ENCODE results near the gene FAM234A. TPM values are rescaled to one million over a fixed set of nuclear protein-coding genes. Genes with fewer than 3 reads are reported as not detected.
"Not testable (repeated sequence)": the region's sequence is repeated elsewhere in the genome, so short reads cannot be mapped to it uniquely, and the experiment has no call there.

FAM234A gene
- total RNA-seq, 2 donors from 2014 or later, result 20.8 to 21.2 TPM

DNA sequence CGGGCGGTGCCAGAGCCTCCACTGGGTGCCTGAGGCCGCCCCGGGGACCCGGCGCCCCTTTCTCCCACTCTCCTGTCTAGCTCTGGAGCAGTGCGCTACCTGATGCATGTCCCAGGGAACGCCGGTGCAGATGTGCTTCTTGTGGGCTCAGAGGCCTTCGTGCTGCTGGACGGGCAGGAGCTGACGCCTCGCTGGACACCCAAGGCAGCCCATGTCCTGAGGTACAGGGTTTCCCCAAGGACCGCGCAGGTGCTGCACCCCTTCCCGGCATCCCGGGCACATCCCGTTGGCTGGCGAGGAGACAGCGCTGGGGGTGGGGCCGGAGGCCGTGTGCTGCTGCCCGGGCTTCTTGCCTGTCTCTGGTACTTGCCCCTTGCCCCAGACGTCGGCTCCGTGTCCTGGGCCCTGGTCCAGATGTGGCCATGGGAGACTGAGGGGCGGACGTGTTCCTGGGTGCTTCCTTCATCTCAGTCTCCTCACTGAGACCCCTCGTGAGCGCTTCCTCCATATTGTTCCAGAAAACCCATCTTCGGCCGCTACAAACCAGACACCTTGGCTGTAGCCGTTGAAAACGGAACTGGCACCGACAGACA, 28.7 kb downstream of the FAM234A start:
- no peaks in the 10 kb centered on the region for H3K9me3 ChIP-seq (ENCODE audit: control insufficient read depth, low read length, poor library complexity, severe bottlenecking)
- peaks cover 5% of the 10 kb centered on the region for H3K36me3 Mint-ChIP-seq (ENCODE audit: low read depth)
- ATAC-seq, result no peak
- peaks cover 2% of the 10 kb centered on the region for H3K4me1 Mint-ChIP-seq
- DNase-seq, result no peak
- no peak overlapping the region for H3K4me3 Mint-ChIP-seq
- H3K27me3 Mint-ChIP-seq, result no peaks in the 10 kb centered on the region
- H3K27ac Mint-ChIP-seq, result no peak overlapping the region

- no peak overlapping the region for H3K4me3 Mint-ChIP-seq
- H3K27ac Mint-ChIP-seq, result no peak overlapping the region
- ATAC-seq (no peak), DNase-seq (no peak)
- peaks cover 2% of the 10 kb centered on the region for H3K4me1 Mint-ChIP-seq
- H3K36me3 Mint-ChIP-seq (ENCODE audit: low read depth), result peaks cover 5% of the 10 kb centered on the region
- H3K27me3 Mint-ChIP-seq, result no peaks in the 10 kb centered on the region
- H3K9me3 ChIP-seq (ENCODE audit: control insufficient read depth, low read length, poor library complexity, severe bottlenecking), result no peaks in the 10 kb centered on the region
These were observed 29.3 kb downstream of the FAM234A start for GRCh38 chr16:263944-264343.

DNA sequence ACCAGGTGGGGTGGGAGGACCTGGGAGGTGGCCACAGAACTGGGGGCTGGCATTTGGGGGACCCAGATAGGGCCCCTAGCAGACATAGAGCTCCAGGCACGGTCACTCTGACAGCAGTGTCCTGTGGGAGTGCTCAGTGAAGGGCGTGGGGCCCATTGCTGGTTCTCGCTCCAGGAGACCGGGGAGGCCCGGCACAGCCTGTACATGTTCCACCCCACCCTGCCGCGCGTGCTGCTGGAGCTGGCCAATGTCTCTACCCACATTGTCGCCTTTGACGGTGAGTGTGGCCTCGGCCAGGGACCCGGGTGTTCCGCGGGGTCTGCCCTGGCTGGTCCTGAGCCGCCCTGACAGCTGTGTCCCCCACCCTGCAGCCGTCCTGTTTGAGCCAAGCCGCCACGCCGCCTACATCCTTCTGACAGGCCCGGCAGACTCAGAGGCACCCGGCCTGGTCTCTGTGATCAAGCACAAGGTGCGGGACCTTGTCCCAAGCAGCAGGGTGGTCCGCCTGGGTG, 29.9 kb downstream of the FAM234A start:
- Mint-ChIP-seq H3K36me3 (ENCODE audit: low read depth) (peaks cover 5% of the 10 kb centered on the region), H3K4me3 (no peak overlapping the region), H3K27ac (no peak overlapping the region), H3K4me1 (peaks cover 2% of the 10 kb centered on the region), H3K27me3 (no peaks in the 10 kb centered on the region)
- ATAC-seq, result no peak
- no peak for DNase-seq
- H3K9me3 ChIP-seq (ENCODE audit: control insufficient read depth, low read length, poor library complexity, severe bottlenecking), result no peaks in the 10 kb centered on the region

DNA sequence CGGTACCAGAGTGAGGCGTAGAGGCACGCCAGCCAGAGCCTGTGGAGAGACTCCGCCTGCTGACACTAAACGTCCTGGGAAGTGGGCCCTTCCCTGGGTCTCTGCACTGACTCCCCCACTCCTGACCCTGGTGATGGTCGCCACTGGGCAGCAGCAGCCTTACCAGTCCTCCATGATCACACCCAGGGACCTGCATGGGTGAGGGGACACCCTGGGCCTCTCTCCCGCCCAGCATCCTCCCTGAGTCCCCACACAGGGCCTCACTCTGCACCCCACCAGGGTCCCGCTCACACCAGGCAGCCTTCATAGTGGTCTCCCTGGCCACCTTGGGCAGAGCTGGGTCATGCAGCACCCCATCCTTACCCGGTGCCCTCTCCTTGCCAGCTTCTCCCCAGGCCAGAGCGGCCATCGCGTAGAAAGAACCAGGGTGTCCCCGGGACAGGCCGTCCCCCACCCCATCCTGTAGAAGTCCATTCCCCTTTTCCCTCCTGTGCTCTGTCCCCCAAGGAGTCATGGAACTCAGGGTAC, 30.4 kb downstream of the FAM234A start:
- Mint-ChIP-seq H3K4me3 (no peak overlapping the region), H3K27me3 (no peaks in the 10 kb centered on the region), H3K4me1 (peaks cover 2% of the 10 kb centered on the region), H3K27ac (no peak overlapping the region), H3K36me3 (ENCODE audit: low read depth) (peaks cover 5% of the 10 kb centered on the region)
- H3K9me3 ChIP-seq (ENCODE audit: control insufficient read depth, low read length, poor library complexity, severe bottlenecking), result no peaks in the 10 kb centered on the region
- DNase-seq, result no peak
- ATAC-seq, result no peak

DNA sequence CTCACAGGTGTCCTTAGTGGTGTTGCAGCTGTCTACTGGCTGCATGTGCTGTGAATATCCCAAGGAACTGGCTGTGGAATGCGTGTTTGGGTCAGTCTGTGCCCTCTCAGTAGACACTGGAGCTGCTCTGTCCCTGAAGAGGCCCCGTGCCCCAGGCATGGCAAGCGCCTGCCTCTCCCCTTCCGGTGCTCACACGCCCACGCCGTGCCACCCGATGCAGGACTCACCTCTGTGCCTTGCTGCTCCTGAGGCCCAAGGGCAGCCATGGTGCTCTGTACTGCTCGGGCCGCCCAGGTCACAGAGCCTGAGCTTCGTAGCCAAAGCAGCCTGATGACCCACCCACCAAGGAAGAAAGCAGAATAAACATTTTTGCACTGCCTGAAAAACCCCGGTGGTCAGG, 31.1 kb downstream of the FAM234A start:
- Mint-ChIP-seq H3K4me3 (no peak overlapping the region), H3K36me3 (ENCODE audit: low read depth) (peaks cover 5% of the 10 kb centered on the region), H3K4me1 (peaks cover 2% of the 10 kb centered on the region), H3K27ac (no peak overlapping the region), H3K27me3 (no peaks in the 10 kb centered on the region)
- no peaks in the 10 kb centered on the region for H3K9me3 ChIP-seq (ENCODE audit: control insufficient read depth, low read length, poor library complexity, severe bottlenecking)
- DNase-seq (no peak), ATAC-seq (no peak)

DNA sequence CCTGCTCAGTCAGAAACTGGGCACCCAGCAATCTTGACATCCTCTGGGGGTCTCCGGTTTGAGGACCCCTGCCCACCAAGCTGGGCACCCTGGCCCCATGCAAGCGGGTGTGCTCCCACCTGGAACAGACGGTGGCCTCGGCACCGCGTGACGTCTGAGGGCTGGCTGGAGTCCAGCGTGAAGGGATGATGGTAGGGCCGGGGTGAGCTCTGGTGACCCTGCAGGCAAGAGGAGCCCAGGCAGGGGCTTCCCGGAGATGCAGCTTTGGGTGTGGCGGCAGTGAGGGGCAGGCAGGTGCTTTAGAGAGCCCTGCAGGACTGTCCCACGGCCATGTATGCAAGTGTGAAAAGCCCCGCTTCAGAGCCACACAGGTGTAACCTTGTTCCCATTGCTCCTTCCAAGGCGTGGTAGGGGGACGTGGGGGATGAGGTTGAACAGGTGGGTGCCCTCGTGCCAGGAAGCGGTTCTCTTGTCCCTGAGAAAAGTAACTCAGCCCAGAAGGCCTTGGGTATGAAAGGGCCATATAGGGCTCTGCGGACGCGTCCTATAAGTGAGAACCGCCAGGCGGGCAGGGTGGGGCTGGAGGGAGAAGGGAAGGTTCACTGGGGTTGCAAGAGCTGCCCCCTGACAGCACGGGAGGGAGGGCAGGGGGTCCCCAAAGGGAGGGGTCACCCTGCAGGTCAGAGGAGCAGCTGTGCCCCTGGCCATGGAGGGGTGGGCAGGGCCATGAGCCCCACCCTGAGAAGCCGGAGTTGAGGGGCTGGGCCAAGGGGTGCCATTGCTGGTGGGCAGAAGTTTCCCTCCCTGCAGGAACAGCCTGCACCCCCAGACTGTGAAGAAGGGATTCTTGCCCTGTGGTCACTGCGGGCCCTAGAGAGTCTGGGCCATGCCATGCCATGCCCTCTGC, 31.9 kb downstream of the FAM234A start:
- Mint-ChIP-seq H3K4me1 (peaks cover 2% of the 10 kb centered on the region), H3K4me3 (no peak overlapping the region), H3K27ac (no peak overlapping the region), H3K27me3 (no peaks in the 10 kb centered on the region), H3K36me3 (ENCODE audit: low read depth) (peaks cover 5% of the 10 kb centered on the region)
- no peak for ATAC-seq
- DNase-seq, result no peak
- H3K9me3 ChIP-seq (ENCODE audit: control insufficient read depth, low read length, poor library complexity, severe bottlenecking), result no peaks in the 10 kb centered on the region

DNA sequence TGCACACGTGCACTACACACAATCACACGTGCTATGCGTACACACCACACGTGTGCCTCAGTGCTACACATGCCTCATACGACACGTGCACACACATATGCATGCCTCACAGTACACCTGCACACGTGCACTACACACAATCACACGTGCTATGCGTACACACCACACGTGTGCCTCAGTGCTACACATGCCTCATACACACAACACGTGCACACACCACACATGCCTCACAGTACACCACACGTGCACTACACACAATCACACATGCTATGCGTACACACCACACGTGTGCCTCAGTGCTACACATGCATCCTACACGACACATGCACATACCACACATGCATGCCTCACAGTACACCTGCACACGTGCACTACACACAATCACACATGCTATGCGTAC, 32.9 kb downstream of the FAM234A start:
- not testable (repeated sequence) for H3K27ac Mint-ChIP-seq; H3K9me3 ChIP-seq (ENCODE audit: control insufficient read depth, low read length, poor library complexity, severe bottlenecking); H3K4me1 Mint-ChIP-seq; H3K36me3 Mint-ChIP-seq (ENCODE audit: low read depth); H3K27me3 Mint-ChIP-seq; H3K4me3 Mint-ChIP-seq; ATAC-seq; DNase-seq

GRCh38 chr16:268141-269053, 33.8 kb downstream of the FAM234A start:
- Mint-ChIP-seq H3K4me1 (peaks cover 2% of the 10 kb centered on the region), H3K27me3 (no peaks in the 10 kb centered on the region), H3K27ac (no peak overlapping the region), H3K4me3 (no peak overlapping the region), H3K36me3 (ENCODE audit: low read depth) (no peaks in the 10 kb centered on the region)
- no peak for DNase-seq
- no peak for ATAC-seq
- H3K9me3 ChIP-seq (ENCODE audit: control insufficient read depth, low read length, poor library complexity, severe bottlenecking), result no peaks in the 10 kb centered on the region

DNA sequence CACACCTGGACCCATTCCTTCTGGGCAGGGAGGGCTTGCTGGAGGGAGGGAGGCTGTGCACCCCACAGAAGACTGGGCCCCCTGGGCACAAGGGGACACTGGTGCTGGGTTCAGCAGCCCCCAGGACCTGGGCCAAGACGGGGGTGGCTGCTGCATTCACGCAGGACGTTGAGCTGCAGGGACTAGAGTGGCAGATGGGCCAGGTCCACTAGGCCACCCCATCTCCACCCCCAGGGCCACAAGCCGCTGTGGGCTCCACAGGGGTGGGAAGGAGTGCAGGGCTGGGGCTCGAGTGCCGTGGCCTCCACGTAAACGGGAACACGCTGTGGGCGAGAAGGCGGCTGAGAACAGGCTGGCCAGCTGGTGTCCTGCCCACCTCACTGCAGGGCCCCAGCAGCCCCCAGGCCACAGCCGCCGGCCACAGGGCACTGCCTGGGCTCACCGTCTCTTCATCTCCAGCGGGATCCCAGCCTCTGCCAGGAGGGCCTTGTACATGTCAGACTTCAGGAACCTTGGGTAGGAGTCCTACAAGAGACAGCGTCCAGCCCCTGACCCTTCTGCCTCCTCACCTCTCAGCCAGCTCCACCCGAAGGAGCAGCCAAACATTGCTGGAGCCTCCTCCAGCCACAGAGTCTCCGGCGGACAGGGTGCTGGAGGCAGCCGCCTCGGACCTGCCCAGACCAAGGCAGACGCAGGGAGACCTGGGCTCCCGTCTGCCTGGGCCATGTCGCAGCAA, 34.6 kb downstream of the FAM234A start:
- Mint-ChIP-seq H3K27me3 (no peaks in the 10 kb centered on the region), H3K4me1 (peaks cover 2% of the 10 kb centered on the region), H3K27ac (no peak overlapping the region), H3K36me3 (ENCODE audit: low read depth) (no peaks in the 10 kb centered on the region), H3K4me3 (no peak overlapping the region)
- ATAC-seq (no peak), DNase-seq (no peak)
- H3K9me3 ChIP-seq (ENCODE audit: control insufficient read depth, low read length, poor library complexity, severe bottlenecking), result no peaks in the 10 kb centered on the region

DNA sequence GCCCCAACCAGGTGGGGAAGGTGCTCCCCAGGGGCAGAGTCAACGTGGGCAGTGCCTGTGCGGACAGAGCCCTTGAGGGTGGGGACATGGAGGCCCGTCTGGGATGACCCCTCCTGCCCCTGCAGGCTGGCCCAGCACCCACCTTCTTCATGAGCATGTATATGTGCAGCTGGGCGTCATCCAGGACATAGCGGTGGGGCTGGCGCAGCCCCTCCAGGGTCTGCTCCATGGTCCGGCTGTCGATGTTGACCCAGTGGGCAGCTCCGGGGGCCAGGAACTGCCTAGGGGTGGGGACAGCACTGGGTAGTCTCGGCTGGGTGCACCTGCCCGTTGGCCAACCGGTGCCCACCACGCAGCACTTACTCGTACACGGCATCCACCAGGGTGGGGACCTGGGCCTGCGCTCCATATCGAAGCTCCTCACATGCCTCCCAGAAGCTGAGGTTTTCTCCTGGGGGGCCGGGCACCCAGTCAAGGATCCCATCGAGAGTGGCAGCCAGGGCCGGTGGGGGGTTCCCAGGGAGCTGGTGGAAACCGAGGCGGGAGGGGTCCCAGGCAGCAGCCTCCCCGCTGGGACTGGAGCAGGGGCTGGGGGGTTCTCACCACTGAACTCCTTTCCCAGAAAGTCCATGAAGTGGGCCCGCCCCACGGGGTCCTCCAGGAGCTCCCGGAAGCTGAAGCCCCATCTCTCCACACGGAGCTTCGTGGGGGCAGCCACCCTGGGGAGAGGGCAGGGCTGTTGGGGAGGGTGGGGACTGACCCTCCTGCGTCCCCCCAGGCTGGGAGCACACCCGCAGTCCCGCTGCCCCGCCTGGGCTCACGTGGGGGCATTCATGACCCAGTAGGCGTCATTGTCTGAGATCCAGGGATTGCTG, 36.0 kb downstream of the FAM234A start:
- Mint-ChIP-seq H3K4me1 (peaks cover 2% of the 10 kb centered on the region), H3K27me3 (no peaks in the 10 kb centered on the region), H3K4me3 (no peak overlapping the region), H3K27ac (no peak overlapping the region), H3K36me3 (ENCODE audit: low read depth) (no peaks in the 10 kb centered on the region)
- ATAC-seq (no peak), DNase-seq (no peak)
- H3K9me3 ChIP-seq (ENCODE audit: control insufficient read depth, low read length, poor library complexity, severe bottlenecking), result no peaks in the 10 kb centered on the region

GRCh38 chr16:272633-273546, 38.3 kb downstream of the FAM234A start:
- H3K27ac Mint-ChIP-seq, result no peak overlapping the region
- peaks cover 7% of the 10 kb centered on the region for H3K27me3 Mint-ChIP-seq
- no peaks in the 10 kb centered on the region for H3K36me3 Mint-ChIP-seq (ENCODE audit: low read depth)
- DNase-seq (no peak), ATAC-seq (no peak)
- no peak overlapping the region for H3K4me3 Mint-ChIP-seq
- H3K9me3 ChIP-seq (ENCODE audit: control insufficient read depth, low read length, poor library complexity, severe bottlenecking), result no peaks in the 10 kb centered on the region
- H3K4me1 Mint-ChIP-seq, result no peaks in the 10 kb centered on the region

All from T-helper 17 cell (primary cell).